NCI-H226 (cell line): ENCODE measurements around the gene AXIN1.

Experiments used
- DNase-seq: peaks from one replicate; pipeline ENCODE4 v3.0.0-alpha.2; 2015

The AXIN1 gene

GRCh38 chr16:296276-296675 lies 56.2 kb downstream of the AXIN1 start:
- DNase-seq: no peak

DNA sequence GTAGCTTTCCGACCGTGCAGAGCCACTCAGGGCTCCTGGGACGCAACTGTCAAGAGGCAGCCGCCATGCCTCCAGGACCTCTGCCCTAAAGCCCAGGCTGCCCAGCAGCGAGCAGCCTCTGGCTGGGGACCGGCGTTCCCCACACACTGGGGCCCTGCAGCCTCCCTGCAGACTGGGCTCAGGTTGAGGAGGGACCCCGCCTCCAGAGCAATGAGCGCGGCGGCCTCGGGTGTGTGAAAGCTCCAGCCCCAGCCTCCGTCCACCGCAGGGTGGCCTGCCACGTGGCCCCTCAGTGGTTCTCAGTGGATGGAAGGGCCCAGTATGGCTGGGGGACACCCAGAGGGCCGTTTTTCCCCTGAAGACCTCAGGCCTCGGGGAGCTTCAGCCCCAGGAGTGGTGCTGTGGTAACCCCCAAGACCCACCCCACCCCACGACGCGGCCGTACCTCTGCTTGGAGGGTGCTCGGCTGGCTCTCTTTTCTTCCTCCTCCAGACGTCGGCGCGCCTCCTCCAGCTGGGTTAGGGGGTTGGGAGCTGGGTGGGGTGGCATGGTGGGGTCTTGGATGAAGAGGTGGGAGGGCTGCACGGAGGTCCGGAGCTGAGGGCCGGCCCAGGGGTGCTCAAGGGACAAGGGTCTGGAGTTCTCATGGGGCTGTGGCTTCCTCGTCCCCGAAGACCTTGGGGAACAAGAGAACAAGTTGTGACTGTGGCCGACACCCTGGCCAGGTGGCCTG lies 59.3 kb downstream of the AXIN1 start:
- no peak for DNase-seq

- DNase-seq: no peak
These were observed 61.0 kb downstream of the AXIN1 start for GRCh38 chr16:291539-291938.

DNA sequence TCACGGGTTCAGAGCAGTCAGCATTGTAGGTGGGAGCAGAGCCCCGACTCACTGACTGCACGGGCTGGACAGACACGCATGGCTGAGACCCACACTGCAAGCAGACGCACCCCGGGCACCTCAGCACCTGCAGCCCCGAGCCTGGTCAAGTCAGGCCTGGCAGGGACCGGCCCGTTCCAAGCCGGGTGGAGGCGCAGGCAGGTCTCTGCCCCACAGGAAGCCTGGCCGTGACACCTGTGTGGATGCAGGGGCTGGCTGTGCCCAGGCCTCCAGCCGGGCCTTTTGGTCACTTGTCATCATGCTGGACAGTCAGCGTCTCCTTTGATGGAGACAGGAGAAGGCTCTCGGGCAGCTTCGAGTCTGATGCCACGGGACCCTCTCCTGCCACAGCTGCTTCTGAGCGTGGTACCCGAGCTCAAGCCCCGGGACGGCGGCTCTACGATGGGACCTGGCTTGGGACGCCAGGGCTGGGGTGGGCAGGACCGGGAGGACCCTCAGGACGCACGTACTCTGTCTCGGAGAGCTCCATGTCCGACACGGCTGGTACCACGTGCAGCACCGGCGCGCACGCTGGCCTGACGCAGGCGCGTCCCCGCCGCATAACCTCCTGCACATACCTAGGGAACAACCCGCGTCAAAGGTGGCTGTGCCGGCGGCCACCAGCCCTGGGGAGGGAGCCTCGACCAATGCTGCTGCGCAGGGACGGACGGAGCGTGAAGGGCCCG lies 61.7 kb downstream of the AXIN1 start:
- no peak for DNase-seq

DNA sequence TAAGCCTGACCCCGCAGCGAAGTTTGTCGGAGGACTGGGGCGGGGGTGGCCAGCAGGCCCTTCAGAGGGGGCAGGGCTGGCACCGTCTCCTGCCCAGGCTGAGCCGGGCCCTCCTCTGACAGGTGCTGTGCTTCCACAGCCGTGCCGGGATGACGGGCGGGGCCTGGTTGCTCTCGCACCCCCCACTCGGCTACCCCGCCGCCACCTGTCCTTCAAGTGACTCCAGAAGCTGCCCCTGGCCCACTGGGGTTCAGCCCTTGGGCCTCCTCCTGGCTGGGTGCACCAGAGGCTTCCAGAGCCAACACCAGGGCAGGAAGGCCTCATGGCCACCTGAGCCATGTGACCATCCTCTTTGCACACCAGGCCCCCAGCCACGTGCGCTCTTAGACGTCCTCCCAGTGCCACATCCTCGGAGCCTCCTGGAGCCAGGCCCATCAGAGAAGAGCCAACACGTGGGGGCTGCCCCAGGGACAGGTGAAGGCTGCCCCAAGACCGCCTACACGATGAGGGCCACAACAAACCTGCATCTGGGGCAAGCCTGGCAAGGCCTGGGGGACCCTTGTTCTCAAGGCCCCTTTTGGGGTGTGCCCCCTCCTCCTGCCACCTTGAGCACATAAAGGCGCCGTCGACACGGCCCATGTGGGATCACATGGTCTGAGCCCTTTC lies 62.4 kb downstream of the AXIN1 start:
- no peak for DNase-seq

- DNase-seq: no peak
These were observed 63.0 kb downstream of the AXIN1 start for GRCh38 chr16:289395-289997.

DNA sequence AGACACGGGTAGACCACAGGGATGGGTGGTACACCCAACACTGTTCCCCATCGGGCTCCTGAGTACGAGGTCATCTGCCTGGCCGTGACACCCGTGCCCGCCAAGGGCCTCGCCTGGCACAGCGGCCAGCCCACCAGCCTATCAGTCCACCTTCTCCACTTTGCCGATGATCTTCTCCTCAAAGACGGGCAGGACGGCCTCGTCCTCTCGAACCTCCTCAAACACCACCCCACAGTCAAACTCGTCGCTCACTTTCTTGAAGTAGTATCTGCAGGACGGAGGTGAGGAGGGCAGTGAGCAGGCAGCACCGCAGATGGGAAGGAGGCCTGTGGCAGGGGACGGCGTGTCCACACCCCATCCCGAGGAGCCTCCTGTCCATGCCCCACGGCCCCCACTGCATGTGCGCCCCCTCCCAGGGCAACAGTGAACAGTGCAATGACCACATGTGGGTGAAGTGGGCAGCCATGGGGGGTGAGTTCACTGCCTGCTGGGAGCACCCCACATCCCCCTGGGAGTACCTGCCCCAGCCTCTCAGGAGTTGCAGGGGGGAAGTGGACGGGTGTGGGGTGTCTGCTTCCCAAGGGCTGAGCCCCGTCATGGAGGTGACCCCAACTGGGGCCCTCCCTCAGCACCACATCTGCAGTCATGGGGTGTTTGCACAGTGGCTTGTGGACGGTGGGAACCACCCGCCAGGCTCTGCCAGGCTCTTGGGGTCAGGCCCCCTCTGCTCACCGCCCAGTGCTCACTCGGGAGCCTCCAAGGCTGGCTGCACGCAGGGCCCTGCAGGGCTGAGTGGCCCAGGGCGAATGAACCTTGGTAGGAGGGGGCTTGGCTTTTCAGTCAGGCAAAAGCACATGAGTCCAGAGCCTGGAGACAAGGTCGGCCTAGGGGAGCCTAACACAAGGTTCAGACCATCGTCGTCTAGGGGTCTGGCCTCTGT lies 64.3 kb downstream of the AXIN1 start:
- DNase-seq: no peak

DNA sequence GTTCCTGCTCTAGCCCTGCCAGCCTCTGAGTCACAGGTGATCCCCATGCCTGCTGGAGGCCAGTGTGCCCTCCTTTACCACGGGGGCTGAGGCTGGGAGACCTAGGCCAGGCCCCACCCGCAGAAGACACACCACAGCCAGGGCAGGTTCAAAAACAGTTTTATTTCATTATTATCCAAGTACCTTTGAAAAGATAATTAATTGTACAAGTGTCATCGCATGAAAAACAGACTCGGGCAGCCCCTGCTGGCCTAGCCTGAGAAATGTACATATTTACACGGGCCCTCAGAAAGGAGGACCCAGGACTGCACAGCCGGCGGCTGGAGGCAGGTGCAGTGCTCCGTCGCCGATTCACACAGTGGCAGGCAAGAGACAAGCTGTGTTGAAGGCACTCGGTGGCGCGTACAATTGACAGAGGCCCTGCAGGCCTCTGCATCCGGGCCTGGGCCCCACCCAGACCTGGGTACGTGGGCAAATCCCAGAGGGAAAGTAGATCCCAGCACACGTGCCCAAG lies 65.2 kb downstream of the AXIN1 start:
- DNase-seq: no peak

GRCh38 chr16:286491-287297 lies 65.8 kb downstream of the AXIN1 start:
- DNase-seq: no peak

DNA sequence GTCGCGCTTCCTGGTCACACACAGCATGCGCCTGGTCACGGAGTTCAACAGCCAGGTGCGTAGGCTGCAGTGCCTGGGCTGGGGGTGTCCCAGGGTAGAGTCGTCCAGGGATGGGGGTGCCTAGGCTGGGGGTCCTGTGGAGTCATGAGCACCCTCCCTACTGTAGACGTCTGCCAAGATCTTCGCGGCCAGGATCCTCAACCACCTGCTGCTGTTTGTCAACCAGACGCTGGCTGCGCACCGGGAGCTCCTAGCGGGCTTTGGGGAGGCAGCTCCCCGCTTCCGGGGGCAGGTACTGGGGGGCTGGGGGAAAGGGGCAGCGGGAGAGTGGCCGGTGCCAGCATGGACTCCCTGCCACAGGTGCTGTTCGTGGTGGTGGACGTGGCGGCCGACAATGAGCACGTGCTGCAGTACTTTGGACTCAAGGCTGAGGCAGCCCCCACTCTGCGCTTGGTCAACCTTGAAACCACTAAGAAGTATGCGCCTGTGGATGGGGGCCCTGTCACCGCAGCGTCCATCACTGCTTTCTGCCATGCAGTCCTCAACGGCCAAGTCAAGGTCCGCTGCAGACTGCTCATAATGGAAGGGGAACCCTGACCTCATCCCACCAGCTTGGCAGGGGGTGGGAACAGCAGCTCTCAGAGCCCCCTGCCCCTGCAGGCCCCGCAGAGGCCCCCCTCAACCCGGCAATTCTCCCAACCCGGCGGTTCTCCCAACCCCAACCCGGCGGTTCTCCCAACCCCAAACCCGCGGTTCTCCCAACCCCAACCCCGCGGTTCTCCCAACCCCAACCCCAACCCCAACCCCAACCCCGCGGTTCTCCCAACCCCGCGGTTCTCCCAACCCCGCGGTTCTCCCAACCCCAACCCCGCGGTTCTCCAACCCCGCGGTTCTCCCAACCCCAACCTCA lies 67.1 kb downstream of the AXIN1 start:
- no peak for DNase-seq

GRCh38 chr16:284204-285120 lies 68.1 kb downstream of the AXIN1 start:
- DNase-seq: no peak

- DNase-seq: no peak
These were observed 69.3 kb downstream of the AXIN1 start, which contains the start of gene PDIA2 for GRCh38 chr16:283033-283805. Gene PDIA2 (plus strand): TSS chr16:283164. CDS start chr16:283170, 6 bp downstream.

GRCh38 chr16:282491-282890 lies 70.0 kb downstream of the AXIN1 start:
- DNase-seq: no peak

DNA sequence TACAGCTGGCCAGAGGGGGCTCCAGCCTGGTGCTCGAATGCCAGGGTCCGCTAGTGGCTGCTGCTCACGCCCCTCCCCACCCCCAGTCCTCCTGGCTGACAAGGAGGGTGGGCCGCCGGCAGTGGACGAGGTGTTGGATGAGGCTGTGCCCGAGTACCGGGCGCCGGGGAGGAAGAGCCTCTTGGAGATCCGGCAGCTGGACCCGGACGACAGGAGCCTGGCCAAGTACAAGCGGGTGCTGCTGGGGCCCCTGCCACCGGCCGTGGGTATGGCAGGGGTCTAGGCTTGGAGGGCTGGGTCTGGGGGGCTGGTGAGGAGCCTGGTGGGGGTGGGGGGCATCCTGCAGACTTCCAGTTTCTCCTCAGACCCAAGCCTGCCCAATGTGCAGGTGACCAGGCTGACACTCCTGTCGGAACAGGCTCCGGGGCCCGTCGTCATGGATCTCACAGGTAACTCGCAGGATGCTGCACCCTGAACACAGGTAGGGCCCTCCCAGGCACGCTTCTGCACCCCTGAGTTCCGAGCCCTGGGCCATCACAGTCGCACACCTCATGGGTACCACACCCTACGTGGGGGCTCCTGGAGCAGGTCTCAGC lies 70.8 kb downstream of the AXIN1 start:
- DNase-seq: no peak

GRCh38 chr16:280991-281659 lies 71.4 kb downstream of the AXIN1 start:
- no peak for DNase-seq

- DNase-seq: no peak
These were observed 72.0 kb downstream of the AXIN1 start, which contains the start of gene ARHGDIG for GRCh38 chr16:280552-280951. Gene ARHGDIG (plus strand): TSS chr16:280591. CDS start chr16:280681, 90 bp downstream.

GRCh38 chr16:280005-280460 lies 72.5 kb downstream of the AXIN1 start:
- no peak for DNase-seq
